ENCODE results near the gene CTXN3.

CTXN3 gene

GRCh38 chr5:127705120-127705892, 56.4 kb downstream of the CTXN3 start:
- H3K9ac ChIP-seq (ENCODE audit: low read depth, low read length), result no peak overlapping the region
- no peaks in the 10 kb centered on the region for H3K9me3 ChIP-seq (ENCODE audit: control insufficient read depth, insufficient read depth, low read length)
- H3K36me3 ChIP-seq (ENCODE audit: control insufficient read depth, insufficient read depth, low read length), result no peaks in the 10 kb centered on the region
- no peaks in the 10 kb centered on the region for H3K4me1 ChIP-seq (ENCODE audit: control insufficient read depth, insufficient read depth, low read length)
- H3K4me3 ChIP-seq (ENCODE audit: low read depth, low read length), result no peak overlapping the region
- H3K27me3 ChIP-seq (ENCODE audit: control insufficient read depth, insufficient read depth, low read length), result no peaks in the 10 kb centered on the region

- Histone ChIP-seq H3K4me3 (ENCODE audit: low read depth, low read length) (no peak overlapping the region), H3K27me3 (ENCODE audit: control insufficient read depth, insufficient read depth, low read length) (no peaks in the 10 kb centered on the region), H3K9me3 (ENCODE audit: control insufficient read depth, insufficient read depth, low read length) (no peaks in the 10 kb centered on the region), H3K4me1 (ENCODE audit: control insufficient read depth, insufficient read depth, low read length) (no peaks in the 10 kb centered on the region), H3K9ac (ENCODE audit: low read depth, low read length) (no peak overlapping the region), H3K36me3 (ENCODE audit: control insufficient read depth, insufficient read depth, low read length) (no peaks in the 10 kb centered on the region)
Measured at GRCh38 chr5:127706691-127707090, 57.8 kb downstream of the CTXN3 start.

GRCh38 chr5:127707209-127707608, 58.3 kb downstream of the CTXN3 start:
- Histone ChIP-seq H3K4me3 (ENCODE audit: low read depth, low read length) (no peak overlapping the region), H3K4me1 (ENCODE audit: control insufficient read depth, insufficient read depth, low read length) (no peaks in the 10 kb centered on the region), H3K27me3 (ENCODE audit: control insufficient read depth, insufficient read depth, low read length) (no peaks in the 10 kb centered on the region), H3K36me3 (ENCODE audit: control insufficient read depth, insufficient read depth, low read length) (no peaks in the 10 kb centered on the region), H3K9ac (ENCODE audit: low read depth, low read length) (no peak overlapping the region), H3K9me3 (ENCODE audit: control insufficient read depth, insufficient read depth, low read length) (no peaks in the 10 kb centered on the region)

All from iPS-15b (cell line).